ENCODE data around the gene DLG2.

DLG2 gene

GRCh38 chr11:85647604-85648299, 20.6 kb upstream of the DLG2 start, which contains the start of gene TMEM126A:
Gene TMEM126A (plus strand): TSS chr11:85647967. CDS start chr11:85650256, 2,289 bp downstream.
- TF ChIP-seq, protein P1, sequence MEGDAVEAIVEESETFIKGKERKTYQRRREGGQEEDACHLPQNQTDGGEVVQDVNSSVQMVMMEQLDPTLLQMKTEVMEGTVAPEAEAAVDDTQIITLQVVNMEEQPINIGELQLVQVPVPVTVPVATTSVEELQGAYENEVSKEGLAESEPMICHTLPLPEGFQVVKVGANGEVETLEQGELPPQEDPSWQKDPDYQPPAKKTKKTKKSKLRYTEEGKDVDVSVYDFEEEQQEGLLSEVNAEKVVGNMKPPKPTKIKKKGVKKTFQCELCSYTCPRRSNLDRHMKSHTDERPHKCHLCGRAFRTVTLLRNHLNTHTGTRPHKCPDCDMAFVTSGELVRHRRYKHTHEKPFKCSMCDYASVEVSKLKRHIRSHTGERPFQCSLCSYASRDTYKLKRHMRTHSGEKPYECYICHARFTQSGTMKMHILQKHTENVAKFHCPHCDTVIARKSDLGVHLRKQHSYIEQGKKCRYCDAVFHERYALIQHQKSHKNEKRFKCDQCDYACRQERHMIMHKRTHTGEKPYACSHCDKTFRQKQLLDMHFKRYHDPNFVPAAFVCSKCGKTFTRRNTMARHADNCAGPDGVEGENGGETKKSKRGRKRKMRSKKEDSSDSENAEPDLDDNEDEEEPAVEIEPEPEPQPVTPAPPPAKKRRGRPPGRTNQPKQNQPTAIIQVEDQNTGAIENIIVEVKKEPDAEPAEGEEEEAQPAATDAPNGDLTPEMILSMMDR (IDR thresholded peaks at IDR 0.05) = no peak

GRCh38 chr11:85647078-85647477, 19.9 kb upstream of the DLG2 start:
- TF ChIP-seq, protein P1 (IDR thresholded peaks at IDR 0.05) = no peak

- TF ChIP-seq, protein P1 (IDR thresholded peaks at IDR 0.05) = no peak
These were observed 16.1 kb upstream of the DLG2 start for GRCh38 chr11:85643191-85643614.

- TF ChIP-seq, protein P1 (IDR thresholded peaks at IDR 0.05) = no peak
These were observed 7.6 kb upstream of the DLG2 start for GRCh38 chr11:85634747-85635146.

DNA sequence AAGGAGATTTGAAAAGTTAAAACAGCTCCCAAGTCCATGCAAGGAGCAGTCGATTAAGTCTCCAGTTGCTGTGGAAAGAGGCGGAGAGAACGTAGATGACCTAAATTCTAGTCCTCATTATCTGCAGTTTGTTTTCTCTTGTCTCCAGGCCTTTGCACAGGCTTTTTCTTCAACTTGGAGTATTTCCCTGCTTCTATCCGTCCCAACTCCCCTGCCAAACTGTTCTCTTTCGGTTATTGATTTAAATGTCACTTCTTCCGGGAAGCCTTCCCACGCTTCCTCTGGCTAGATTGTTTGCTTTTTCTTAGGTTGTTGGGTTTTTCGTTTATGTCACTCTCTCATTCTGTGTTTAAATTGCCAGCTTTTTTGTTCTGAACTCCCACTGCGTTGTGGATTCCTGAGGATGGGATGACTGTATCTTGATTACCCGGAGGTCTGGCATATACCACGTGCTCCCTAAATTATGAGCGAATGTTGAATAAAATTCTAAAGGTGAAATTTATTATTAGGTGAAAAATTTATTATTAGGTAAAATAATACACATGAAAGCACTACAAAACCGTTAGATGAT, 1.7 kb upstream of the DLG2 start:
- TF ChIP-seq, protein P1 (IDR thresholded peaks at IDR 0.05) = no peak

DNA sequence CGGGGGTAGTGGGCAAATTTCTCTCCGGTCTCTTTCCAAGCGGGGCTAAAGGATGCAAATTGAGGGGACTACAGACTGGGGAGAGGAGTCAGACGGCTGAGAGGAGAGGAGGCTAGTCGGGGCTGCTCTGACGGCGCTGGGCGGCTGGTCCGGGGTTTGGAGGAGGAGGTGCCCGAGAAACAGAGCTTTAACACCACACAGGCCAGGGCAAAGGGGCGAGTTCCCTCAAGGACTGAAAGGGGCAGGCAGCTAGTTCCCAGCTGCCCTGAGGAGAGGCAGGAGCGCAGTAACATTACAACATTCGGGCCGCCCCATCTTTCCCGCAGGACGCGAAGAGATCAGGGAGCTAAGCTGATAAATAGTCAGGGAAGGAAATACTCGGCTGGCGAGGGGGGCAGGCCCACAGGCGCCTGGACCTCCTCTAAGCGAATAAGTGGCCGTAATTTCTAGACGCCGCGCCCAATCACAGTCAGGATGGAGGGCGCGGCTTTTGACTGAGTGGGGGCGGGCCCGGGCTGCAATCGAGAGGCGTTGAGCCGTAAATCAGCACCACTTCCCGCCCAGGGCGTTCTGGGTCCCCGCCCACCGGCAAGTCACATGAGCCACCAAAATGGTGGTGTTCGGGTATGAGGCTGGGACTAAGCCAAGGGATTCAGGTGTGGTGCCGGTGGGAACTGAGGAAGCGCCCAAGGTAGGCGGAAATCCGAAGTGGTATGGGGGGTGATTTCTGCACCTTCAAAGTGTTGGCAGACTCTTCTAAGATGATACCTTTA, 1.0 kb upstream of the DLG2 start, which contains the start of gene TMEM126B:
TSS of gene TMEM126B (plus strand) at position 596 of the 773 bp plus-strand sequence. CDS start at position 611, 15 bp downstream.
- TF ChIP-seq, protein P1 (IDR thresholded peaks at IDR 0.05) = no peak

DNA sequence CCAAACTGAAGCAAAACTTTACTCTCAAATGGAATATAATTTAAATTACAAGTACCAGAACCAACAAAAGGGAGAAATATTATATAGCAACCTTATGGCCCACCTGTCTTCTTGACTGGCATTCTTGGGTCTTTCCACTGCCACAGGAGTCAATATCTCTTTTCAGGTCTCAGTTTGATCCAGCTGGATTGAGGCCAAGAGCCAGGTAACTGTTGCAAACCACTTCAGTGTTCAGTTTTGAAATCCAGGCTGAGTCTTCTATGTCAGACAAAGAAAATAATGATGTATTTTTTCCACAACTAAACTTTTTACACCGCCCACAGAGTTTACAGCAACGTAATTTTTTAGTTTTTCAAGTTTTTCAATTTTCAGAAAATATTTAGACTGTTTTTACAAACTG, 648 bp downstream of the DLG2 start:
- TF ChIP-seq, protein P1 (IDR thresholded peaks at IDR 0.05) = no peak

All from LNCAP (cell line).